H1 (cell line): Measurements from ENCODE around the gene ZNF700. TPM values are rescaled to one million over a fixed set of nuclear protein-coding genes. Genes with fewer than 3 reads are reported as not detected.

Experiments
- CTCF ChIA-PET: fragments of 300-600 bp; sonication (Branson Sonifier 250); formaldehyde crosslinking; loops from one replicate; lab custom pipeline; 2021; ENCODE audit not compliant: partially characterized antibody; lab: Charles Lee
- POLR2A ChIA-PET: fragments of 300-600 bp; sonication (Branson Sonifier 250); formaldehyde crosslinking; loops from one replicate; lab custom pipeline; 2021; ENCODE audit warnings: inconsistent platforms; ENCODE audit not compliant: partially characterized antibody; lab: Charles Lee
- DNase-seq, 2 experiments: peaks; one replicate each; pipeline versions ENCODE4 v3.0.0 to v3.0.0-alpha.2; 2010 to 2022; ENCODE audit warnings: low spot score in 2 of 2, low read depth in 1 of 2, mixed read lengths in 1 of 2
- FAIRE-seq: peaks from 2 replicates; lab custom pipeline; 2011; peaks lifted over from hg19 to GRCh38; lab: Jason Lieb, UNC
- H2AFZ ChIP-seq: 2 replicates; pipeline ENCODE4 v1.8.1; 2012; ENCODE audit warnings: low read length, inconsistent platforms
- H2AK5ac ChIP-seq: 2 replicates; pipeline ENCODE4 v1.6.1; 2013; ENCODE audit warnings: low read depth, low read length
- H2BK120ac ChIP-seq: replicated peaks from 2 replicates; pipeline ENCODE3; 2013; ENCODE audit warnings: low read depth, low read length, inconsistent platforms
- H2BK12ac ChIP-seq: 2 replicates; pipeline ENCODE4 v1.6.1; 2013; ENCODE audit warnings: low read depth, low read length
- H2BK15ac ChIP-seq: 2 replicates; pipeline ENCODE4 v1.6.1; 2013; ENCODE audit warnings: low read length
- H2BK20ac ChIP-seq: 2 replicates; pipeline ENCODE4 v1.6.1; 2013; ENCODE audit warnings: low read length
- H2BK5ac ChIP-seq: 2 replicates; pipeline ENCODE4 v1.6.1; 2013; ENCODE audit warnings: low read depth, low read length
- H3K14ac ChIP-seq: 2 replicates; pipeline ENCODE4 v1.6.1; 2013; ENCODE audit warnings: inconsistent platforms; ENCODE audit not compliant: insufficient read length
- H3K18ac ChIP-seq: 2 replicates; pipeline ENCODE4 v1.6.1; 2013; ENCODE audit warnings: low read length; ENCODE audit errors: extremely low read depth
- H3K23ac ChIP-seq: 2 replicates; pipeline ENCODE4 v1.6.1; 2013; ENCODE audit warnings: inconsistent platforms; ENCODE audit not compliant: insufficient read length
- H3K23me2 ChIP-seq: 2 replicates; pipeline ENCODE4 v1.6.1; 2013; ENCODE audit warnings: low read depth, low read length
- H3K27ac ChIP-seq: 2 replicates; pipeline ENCODE4 v1.6.1; 2011; ENCODE audit warnings: low read depth, low read length, inconsistent platforms
- H3K27me3 ChIP-seq, 4 experiments: replicated peaks in 1 of 4; 1 replicate in 1 of 4; 2 replicates in 3 of 4; pipeline versions ENCODE4 v1.6.1 to v1.8.1; 2011 to 2013; ENCODE audit warnings: low read length in 3 of 4, mild to moderate bottlenecking in 3 of 4, inconsistent platforms in 2 of 4, mixed read lengths in 2 of 4, moderate library complexity in 1 of 4; ENCODE audit not compliant: control insufficient read depth in 3 of 4, insufficient read depth in 3 of 4; ENCODE audit errors: extremely low read depth in 1 of 4
- H3K36me3 ChIP-seq, 4 experiments: 2 replicates each; pipeline versions ENCODE4 v1.6.1 to v1.8.1; 2011 to 2013; ENCODE audit warnings: mild to moderate bottlenecking in 4 of 4, low read length in 3 of 4, moderate library complexity in 2 of 4, control low read depth in 1 of 4, inconsistent platforms in 1 of 4; ENCODE audit not compliant: insufficient read depth in 4 of 4, control insufficient read depth in 2 of 4
- H3K4ac ChIP-seq: replicated peaks from 2 replicates; pipeline ENCODE3; 2013; ENCODE audit warnings: low read length, low read depth, mixed read lengths, inconsistent platforms; ENCODE audit not compliant: insufficient read length
- H3K4me1 ChIP-seq, 4 experiments: replicated peaks in 1 of 4; 1 replicate in 1 of 4; 2 replicates in 3 of 4; pipeline versions ENCODE4 v1.6.1 to v1.8.1; 2011 to 2013; ENCODE audit warnings: low read length in 3 of 4, inconsistent platforms in 2 of 4, mixed read lengths in 1 of 4; ENCODE audit not compliant: insufficient read depth in 4 of 4, control insufficient read depth in 3 of 4
- H3K4me2 ChIP-seq, 2 experiments: 2 replicates each; pipeline versions ENCODE4 v1.6.1 to v1.8.1; 2011 to 2013; ENCODE audit warnings: low read depth in 2 of 2, low read length in 2 of 2, control low read depth in 1 of 2, inconsistent platforms in 1 of 2, mild to moderate bottlenecking in 1 of 2; ENCODE audit not compliant: insufficient read depth in 1 of 2
- H3K4me3 ChIP-seq, 4 experiments: fragments of 200-600, 300-600 bp in 1 of 4; sonication (generic), shearing (Covaris generic), sonication (Bioruptor Twin) in 1 of 4; 2 replicates each; pipeline versions ENCODE4 v1.5.1 to v1.8.1; 2011 to 2016; ENCODE audit warnings: low read length in 4 of 4, low read depth in 3 of 4, control low read depth in 2 of 4, inconsistent platforms in 2 of 4, mild to moderate bottlenecking in 2 of 4, mixed read lengths in 1 of 4, moderate library complexity in 1 of 4; ENCODE audit not compliant: insufficient read depth in 2 of 4; ENCODE audit errors: extremely low read depth in 1 of 4
- H3K56ac ChIP-seq: replicated peaks from 2 replicates; pipeline ENCODE3; 2013; ENCODE audit warnings: low read depth, mild to moderate bottlenecking, mixed read lengths, low read length, inconsistent platforms; ENCODE audit not compliant: insufficient read length
- H3K79me1 ChIP-seq: 2 replicates; pipeline ENCODE4 v1.6.1; 2013; ENCODE audit warnings: low read depth, low read length, control low read depth
- H3K79me2 ChIP-seq, 2 experiments: 2 replicates each; pipeline versions ENCODE4 v1.6.1 to v1.8.1; 2012 to 2013; ENCODE audit warnings: low read length in 2 of 2, mild to moderate bottlenecking in 2 of 2, inconsistent platforms in 1 of 2; ENCODE audit not compliant: insufficient read depth in 2 of 2, control insufficient read depth in 1 of 2
- H3K9ac ChIP-seq, 4 experiments: replicated peaks in 1 of 4; 1 replicate in 1 of 4; 2 replicates in 3 of 4; pipeline versions ENCODE4 v1.6.1 to v1.8.1; 2011 to 2013; ENCODE audit warnings: low read depth in 3 of 4, low read length in 3 of 4, control low read depth in 2 of 4, mild to moderate bottlenecking in 2 of 4, moderate library complexity in 2 of 4, inconsistent platforms in 1 of 4; ENCODE audit errors: extremely low read depth in 1 of 4
- H3K9me3 ChIP-seq, 2 experiments: 2 replicates each; pipeline versions ENCODE4 v1.6.1 to v1.8.1; 2012 to 2013; ENCODE audit warnings: mild to moderate bottlenecking in 2 of 2, moderate library complexity in 2 of 2, control low read depth in 1 of 2, inconsistent platforms in 1 of 2, low read depth in 1 of 2, low read length in 1 of 2, mixed read lengths in 1 of 2; ENCODE audit not compliant: insufficient read depth in 2 of 2
- H4K20me1 ChIP-seq, 2 experiments: replicated peaks in 1 of 2; 2 replicates each; pipeline versions ENCODE3 to v1.8.1; 2011 to 2013; ENCODE audit warnings: inconsistent platforms in 2 of 2, low read length in 2 of 2, mild to moderate bottlenecking in 1 of 2; ENCODE audit not compliant: insufficient read depth in 2 of 2, control insufficient read depth in 1 of 2
- H4K5ac ChIP-seq: 2 replicates; pipeline ENCODE4 v1.6.1; 2013; ENCODE audit warnings: low read length, low read depth, mixed read lengths, inconsistent platforms; ENCODE audit not compliant: insufficient read length
- H4K8ac ChIP-seq: 2 replicates; pipeline ENCODE4 v1.8.0; 2013; ENCODE audit warnings: mild to moderate bottlenecking, moderate library complexity, low read length, inconsistent platforms; ENCODE audit not compliant: insufficient read depth; ENCODE audit errors: extremely low read depth
- H4K91ac ChIP-seq: replicated peaks from 2 replicates; pipeline ENCODE3; 2013; ENCODE audit warnings: low read length, mixed read lengths, inconsistent platforms; ENCODE audit not compliant: insufficient read length
- BRCA1 ChIP-seq: IDR thresholded peaks from 2 replicates; pipeline ENCODE4 v1.6.1; 2012; ENCODE audit warnings: low read depth, low read length, improper control_type of control experiment
- CBX8 ChIP-seq: fragments of 300-800, 300-1000 bp; sonication (generic); IDR thresholded peaks from 2 replicates; pipeline ENCODE4 v1.7.1; 2016; ENCODE audit warnings: low read depth, low read length, borderline replicate concordance
- GTF2F1 ChIP-seq: IDR thresholded peaks from 2 replicates; pipeline ENCODE4 v1.6.1; 2012; ENCODE audit warnings: low read depth, low read length, improper control_type of control experiment, borderline replicate concordance
- HDAC2 ChIP-seq, 2 experiments: fragments of 300-600 bp in 1 of 2; sonication (generic) in 1 of 2; IDR thresholded peaks; 2 replicates each; pipeline ENCODE4 v1.6.1; 2011 to 2012; ENCODE audit warnings: low read depth in 2 of 2, low read length in 2 of 2, mild to moderate bottlenecking in 2 of 2, moderate library complexity in 2 of 2, borderline replicate concordance in 1 of 2, inconsistent platforms in 1 of 2
- HDAC6 ChIP-seq: IDR thresholded peaks from one replicate; pipeline ENCODE4 v1.7.1; 2012; ENCODE audit warnings: low read depth, mild to moderate bottlenecking, inconsistent platforms, low read length, moderate library complexity
- KDM5A ChIP-seq: fragments of 200-600 bp; IDR thresholded peaks from 2 replicates; pipeline ENCODE4 v1.7.1; 2012; ENCODE audit warnings: mild to moderate bottlenecking, low read length, inconsistent platforms, mixed read lengths
- NANOG ChIP-seq: IDR thresholded peaks from 2 replicates; pipeline ENCODE4 v1.6.1; 2011; ENCODE audit warnings: low read length, low read depth, mild to moderate bottlenecking, inconsistent platforms; ENCODE audit not compliant: insufficient read depth, poor library complexity, severe bottlenecking
- TAF1 ChIP-seq: IDR thresholded peaks from 2 replicates; pipeline ENCODE4 v1.6.1; 2011; ENCODE audit warnings: mild to moderate bottlenecking, low read depth, low read length
- WGBS, 2 experiments: shearing (Covaris generic) in 1 of 2; methylation state at CpG; one replicate each; pipeline versions ENCODE4 v1.1.6 to v1.1.7; 2013 to 2015; ENCODE audit warnings: low lambda C conversion rate in 2 of 2, mixed read lengths in 2 of 2, inconsistent platforms in 1 of 2, low coverage in 1 of 2, missing lambda C conversion rate in 1 of 2; ENCODE audit not compliant: insufficient replicate concordance in 2 of 2, insufficient coverage in 1 of 2, insufficient read length in 1 of 2; ENCODE audit errors: extremely low coverage in 1 of 2, missing lambda C conversion rate in 1 of 2; 5-methylcytosine and 5-hydroxymethylcytosine counted together
- polyA plus RNA-seq, 7 experiments: library from polyadenylated mRNA; depleted of rRNA in 3 of 7; stranded (reverse) in 5 of 7; unstranded in 2 of 7; fragments of >200 nt in 5 of 7; fragments of 200-250 nt in 2 of 7; gene quantifications; 1 replicate in 5 of 7; 2 replicates in 1 of 7; 4 replicates in 1 of 7; pipeline versions ENCODE4 v1.2.1 to v1.2.3, GENCODE V29; 2011 to 2013; ENCODE audit warnings: missing spikeins in 2 of 7, mixed read lengths in 2 of 7
- total RNA-seq: library from RNA; stranded (reverse); fragmentation: NEBNext Ultra II Directional; extraction: Animal tissue kit (Norgen Biotek cat#: 25700); gene quantifications from 2 replicates; pipeline ENCODE4 v1.2.1, GENCODE V29; 2021

Gene ZNF700
- total and polyA plus RNA-seq, 2 of the 8 experiments (the other 6 are each of a cell fraction or from before 2014, with no cell fraction given) = 3.0 to 10.5 TPM

GRCh38 chr19:11894851-11895250 lies 30.1 kb upstream of the ZNF700 start:
- H2AK5ac ChIP-seq = no peak overlapping the region
- no peak overlapping the region for H3K14ac ChIP-seq
- H2BK20ac ChIP-seq = no peak overlapping the region
- no peak for FAIRE-seq
- no peak overlapping the region for H2BK120ac ChIP-seq
- no peak overlapping the region for H2BK5ac ChIP-seq
- H3K4me1 ChIP-seq = peaks cover 0 to 5% (median under 1%) of the 10 kb centered on the region in 4 experiments; a peak in 3 of 7 replicates
- no peak overlapping the region for H2AFZ ChIP-seq
- no peaks in the 10 kb centered on the region for H3K23me2 ChIP-seq
- peaks cover 0 to 31% of the 10 kb centered on the region in 2 experiments; a peak in 2 of 4 replicates for H3K79me2 ChIP-seq
- no peak overlapping the region for H3K23ac ChIP-seq
- H3K9ac ChIP-seq = no peak overlapping the region
- no peak overlapping the region for H3K4me2 ChIP-seq
- peaks cover 0 to 36% (median 14%) of the 10 kb centered on the region in 4 experiments; a peak in 6 of 8 replicates for H3K36me3 ChIP-seq
- no peaks in the 10 kb centered on the region; the same call in 1 of the 2 replicates for H3K79me1 ChIP-seq
- H2BK15ac ChIP-seq = no peak overlapping the region
- H3K27ac ChIP-seq = no peak overlapping the region
- no peak for TF ChIP-seq CBX8
- no peak for TF ChIP-seq TAF1
- TF ChIP-seq NANOG = no peak
- TF ChIP-seq HDAC2 (IDR thresholded peaks at IDR 0.05; ENCODE audit: borderline replicate concordance in 1 of 2, low read depth in 2 of 2, low read length in 2 of 2) = no peak
- no peak for TF ChIP-seq HDAC6
- TF ChIP-seq BRCA1 = no peak
- TF ChIP-seq GTF2F1 = no peak
- no peak for TF ChIP-seq KDM5A
- no peak overlapping the region for H3K18ac ChIP-seq
- H3K4ac ChIP-seq = no peak overlapping the region
- no peak overlapping the region for H3K56ac ChIP-seq
- ChIA-PET POLR2A (no interaction called here), CTCF (interaction anchor here (1.5 kb wide), 1 partner anchor 15 kb away, joined by 4 read pairs; no protein-coding TSS in a partner anchor)
- H3K4me3 ChIP-seq = no peak overlapping the region
- peaks cover 19 to 38% of the 10 kb centered on the region in 2 experiments; a peak in 3 of 4 replicates for H3K9me3 ChIP-seq
- H3K27me3 ChIP-seq = no peaks in the 10 kb centered on the region
- no peak overlapping the region for H4K8ac ChIP-seq
- H2BK12ac ChIP-seq = no peak overlapping the region
- H4K5ac ChIP-seq = no peak overlapping the region
- H4K20me1 ChIP-seq = no peaks in the 10 kb centered on the region
- DNase-seq = no peak
- no peak overlapping the region for H4K91ac ChIP-seq
- WGBS, 2 experiments = 93% methylated on average over 6 of the region's 6 CpGs; no CpG with 5 or more reads in 1 of the 2 experiments
